ENCODE data around the gene CD44.
A peak's percentile ranks its signal among the peaks of the same experiment; 100 is the strongest.

Gene CD44

DNA sequence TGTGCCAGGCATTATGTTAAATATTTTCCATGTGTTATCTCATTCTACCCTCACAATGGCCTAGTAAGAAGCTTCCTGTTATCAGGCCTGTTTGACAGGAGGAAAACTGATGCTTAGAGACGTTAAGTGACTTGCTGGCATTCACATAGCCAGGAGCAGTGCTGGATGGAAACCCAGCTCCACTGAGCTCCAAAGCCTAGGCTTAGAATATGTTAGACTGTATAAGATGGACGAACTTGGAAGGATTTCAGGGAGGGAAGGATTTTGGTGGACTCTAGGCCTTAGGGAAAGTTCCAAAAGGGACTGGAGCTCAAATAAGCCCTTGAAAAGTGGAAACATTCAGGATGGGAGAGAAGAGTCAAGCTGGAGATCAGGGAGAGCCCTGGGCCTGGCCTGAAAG is 2.1 kb downstream of the CD44 start:
- no peak for DNase-seq

DNA sequence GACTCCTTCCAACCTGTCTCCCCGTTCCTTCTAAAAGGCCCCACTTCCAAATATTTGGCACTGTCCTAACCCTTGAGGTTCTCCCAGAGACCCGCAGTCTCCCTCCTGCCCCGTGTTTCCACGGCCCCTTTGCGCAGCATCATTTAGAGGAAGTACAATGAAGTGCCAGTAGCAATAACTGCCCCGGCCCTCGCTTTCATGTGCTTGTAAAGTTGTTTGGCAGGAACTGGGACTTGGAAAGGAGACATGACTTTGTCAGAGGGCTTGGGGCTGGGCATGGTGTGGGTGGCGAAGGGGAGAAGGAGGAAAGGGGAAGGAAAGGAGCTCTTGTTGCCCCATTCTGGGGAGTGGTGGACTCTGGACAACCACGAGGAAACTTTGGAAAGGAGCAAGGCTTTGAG is 2.6 kb downstream of the CD44 start:
- DNase-seq, result no peak

DNA sequence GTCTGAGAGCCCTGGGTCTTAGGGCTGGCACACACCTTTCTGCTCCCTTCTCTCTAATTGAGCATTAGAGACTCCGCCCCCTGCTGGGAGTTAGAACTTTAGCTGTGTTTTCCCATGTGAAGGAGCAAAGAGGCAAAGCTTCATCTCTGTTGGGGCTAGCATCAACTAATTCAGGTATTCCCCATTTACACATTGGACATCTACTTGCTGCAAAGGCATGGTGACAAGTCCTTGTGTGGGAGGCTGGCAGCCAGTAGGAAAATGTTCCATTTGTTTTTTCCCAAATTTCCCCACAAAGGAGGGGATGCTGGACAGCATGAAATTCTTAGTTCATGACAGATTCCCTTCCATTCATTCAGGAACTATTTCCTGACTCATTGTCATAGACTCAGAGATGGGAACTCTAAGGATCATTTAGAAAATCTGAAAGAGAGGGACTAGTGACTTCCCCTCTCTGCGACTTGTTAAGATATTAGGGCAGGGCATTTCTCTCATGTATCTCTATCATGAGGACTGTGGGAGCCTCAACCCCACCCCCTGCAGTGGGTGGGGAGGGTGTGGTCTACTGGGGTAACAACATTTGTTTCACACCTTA is 3.6 kb downstream of the CD44 start:
- peak; percentile 11 for DNase-seq

DNA sequence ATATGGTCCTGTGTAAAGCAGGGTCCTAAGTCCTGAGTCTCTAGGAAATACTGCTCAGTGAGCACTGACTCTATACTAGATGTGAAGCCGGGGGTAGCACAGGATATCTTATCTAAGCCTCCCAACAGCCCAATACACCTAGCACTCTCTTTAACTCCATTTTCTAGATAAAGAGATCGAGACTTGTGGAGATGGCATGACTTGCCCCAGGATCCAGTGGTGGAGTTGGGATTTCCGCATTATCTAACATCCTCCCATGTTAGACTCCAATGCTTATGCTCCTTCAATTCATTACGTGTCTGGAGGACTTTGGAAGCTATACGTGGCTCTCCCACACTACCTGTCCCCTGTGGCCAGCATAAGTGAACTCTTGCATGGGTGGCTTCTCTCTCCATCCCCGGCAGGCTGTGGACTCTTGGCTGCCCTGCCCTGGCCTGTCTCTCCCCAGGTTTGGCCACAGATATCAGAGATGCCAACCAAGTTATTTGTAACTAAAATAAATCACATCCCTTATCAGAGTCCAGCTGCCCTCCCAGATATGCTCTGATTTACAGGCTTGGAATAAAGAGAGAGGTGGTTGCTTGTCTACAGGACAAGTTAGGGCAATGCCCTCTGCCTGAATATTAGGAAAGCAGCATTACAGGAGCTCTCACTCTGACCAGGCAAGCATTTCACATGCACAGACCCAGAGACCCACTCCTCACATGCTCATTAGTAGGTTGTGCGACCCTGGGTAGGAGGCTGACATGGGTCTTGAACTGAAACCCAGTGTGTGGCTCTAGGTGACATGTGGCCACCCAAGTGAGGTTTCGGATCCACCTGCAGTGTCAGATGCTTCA is 4.5 kb downstream of the CD44 start:
- no peak for DNase-seq

DNA sequence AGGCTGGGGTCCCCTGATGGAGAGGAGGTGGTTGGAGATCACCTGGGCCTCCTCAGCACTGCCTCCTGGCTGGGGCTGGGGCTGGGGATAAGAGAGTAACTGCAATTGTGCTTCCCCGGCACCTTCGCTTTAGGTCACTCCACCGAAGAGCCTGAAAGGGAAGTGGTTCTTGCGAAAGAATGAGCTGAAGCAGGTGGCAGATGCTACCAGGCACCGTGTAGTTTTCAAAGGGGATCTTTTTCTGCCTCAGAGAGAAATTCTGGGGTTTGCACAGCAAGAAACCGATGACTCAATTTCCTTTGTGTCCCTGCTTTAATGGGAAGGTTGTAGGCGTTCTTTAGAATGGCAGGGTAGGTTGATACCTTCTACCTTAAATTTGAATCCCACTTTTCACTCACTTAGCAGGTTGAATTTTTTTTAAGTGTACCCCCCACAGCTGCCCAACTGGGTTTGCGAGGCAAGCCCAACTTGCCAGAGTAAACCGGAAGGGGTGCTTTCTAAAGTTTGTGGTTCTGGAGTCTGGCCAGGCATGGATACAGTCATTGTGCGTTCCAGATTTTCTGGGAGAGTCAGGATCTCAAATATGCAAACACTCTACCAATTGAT is 5.3 kb downstream of the CD44 start:
- DNase-seq, result peak; percentile 45

DNA sequence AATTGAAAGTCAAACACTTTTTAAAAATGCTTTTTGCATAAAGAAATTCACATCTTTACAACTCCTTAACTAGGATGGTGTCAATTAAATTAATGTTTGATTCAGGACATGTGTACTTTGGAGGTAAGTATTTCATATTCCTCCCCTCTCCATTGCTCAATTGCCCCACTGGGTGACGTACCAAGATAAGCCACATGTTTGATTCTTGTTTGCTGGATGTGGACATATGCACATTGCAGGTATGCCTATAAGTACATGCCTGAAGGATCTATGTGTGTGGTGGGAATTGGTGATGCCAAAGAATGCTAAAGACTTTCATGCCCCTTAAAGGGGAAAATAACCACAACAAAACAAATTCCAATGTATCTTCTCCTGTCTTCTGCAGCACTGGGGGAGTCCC is 5.8 kb downstream of the CD44 start:
- no peak for DNase-seq

DNA sequence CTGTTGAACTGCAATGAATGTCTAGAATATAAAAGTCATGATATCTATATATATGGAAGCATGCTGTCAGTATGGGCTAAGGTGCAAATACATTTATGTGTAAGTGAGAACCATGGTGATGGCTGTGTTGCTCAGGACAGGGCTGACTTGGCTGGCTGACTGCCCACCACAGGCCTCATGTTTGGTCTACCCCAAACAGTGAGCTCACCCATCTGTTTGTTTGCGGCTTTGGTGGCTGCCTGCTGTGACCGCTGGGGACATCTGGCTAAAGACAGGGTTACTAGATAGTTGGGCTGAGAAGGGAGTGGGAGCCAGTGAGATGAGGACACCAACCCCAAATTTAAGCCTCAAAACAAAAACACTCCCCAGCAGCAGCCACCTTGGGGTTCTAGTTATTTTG is 6.3 kb downstream of the CD44 start:
- no peak for DNase-seq

DNA sequence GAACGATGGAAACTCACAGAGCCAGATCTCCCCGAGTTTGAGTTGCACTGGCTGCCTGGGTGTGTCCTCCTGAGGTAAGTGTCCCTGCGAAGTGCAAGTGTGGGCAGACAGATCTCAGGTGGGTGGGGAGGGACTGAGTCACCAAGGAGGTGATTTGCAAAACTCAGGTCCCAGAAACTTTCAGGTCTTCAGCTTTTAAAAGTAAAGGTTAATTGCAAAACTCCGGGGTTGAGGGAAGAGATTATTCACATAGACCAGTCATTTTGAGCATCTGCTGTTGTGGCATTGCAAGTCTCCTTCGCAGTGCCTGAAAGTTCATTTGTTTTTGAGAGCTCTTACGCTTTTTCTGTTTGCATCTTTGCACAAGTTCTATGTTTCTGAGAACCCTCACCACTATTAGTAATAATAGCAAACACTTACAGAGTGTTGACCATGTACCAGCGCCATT is 7.1 kb downstream of the CD44 start:
- no peak for DNase-seq

DNA sequence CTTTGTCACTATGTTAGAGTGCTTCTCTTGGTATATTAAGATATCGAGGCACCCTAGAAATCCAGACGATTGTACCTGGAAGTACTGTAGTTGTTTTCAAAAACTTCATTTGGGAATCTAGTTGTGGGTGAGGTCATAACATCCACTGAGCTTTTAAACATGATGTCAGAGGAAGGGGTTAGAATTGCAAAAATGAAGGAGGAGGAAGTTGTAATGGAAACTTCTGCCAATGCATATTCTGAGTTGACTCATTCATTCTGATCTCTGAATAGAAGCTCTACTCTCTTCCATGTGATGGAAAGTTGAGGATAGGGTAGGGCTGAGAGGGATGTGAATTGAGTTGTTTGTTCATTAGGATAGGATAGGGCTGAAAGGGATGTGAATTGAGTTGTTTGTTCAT is 7.7 kb downstream of the CD44 start:
- no peak for DNase-seq

DNA sequence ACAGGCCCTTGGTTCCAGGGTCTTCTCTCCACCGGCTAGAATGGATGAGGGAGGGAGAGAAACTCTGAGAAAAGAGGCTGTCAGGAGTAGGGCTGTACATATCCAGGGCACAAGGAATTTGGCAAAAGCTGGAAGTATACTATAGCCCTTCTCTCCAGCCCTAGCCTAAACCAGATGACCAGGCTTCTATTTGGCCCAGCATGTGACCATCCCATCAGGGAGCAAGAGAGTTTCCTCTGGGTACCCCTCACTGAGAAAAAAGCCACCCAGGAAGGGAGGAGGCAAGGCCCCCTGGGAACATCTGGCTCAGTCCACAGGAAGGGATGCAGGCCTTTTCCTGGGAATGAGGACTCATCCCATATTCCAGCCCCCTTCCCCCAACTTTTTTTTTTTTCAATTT is 8.3 kb downstream of the CD44 start:
- no peak for DNase-seq

DNA sequence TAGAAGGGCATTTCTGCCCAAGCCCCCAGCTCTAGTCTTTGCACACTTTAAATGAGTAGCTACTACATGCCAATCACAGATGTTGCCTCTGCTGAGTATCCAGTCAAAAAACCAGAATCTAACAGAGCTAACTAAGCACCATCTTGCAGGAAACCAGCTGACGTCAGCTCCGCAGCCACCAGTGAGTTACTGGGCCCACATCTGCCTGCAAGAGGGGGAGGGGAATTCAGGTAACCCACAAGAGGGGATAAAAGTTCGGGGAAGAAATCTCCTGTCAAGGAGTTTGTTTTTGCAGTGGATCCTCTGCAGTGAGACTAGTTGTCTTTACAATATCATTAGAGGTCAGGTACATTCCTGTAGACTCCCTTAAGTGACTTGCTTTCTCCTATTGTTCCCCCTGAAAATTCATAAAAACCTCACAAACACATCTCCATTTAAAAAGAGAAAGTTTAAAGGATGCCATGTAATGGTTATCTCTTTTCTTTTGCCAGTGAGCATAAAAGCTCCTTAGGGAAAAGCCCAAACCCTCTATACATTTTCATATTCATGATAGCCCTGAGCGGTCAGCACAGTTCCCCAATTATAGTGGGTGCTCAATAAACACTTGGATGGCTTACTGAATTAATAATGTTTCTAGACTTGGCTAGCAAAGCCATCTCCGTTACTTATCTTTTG is 9.3 kb downstream of the CD44 start:
- DNase-seq, result no peak

DNA sequence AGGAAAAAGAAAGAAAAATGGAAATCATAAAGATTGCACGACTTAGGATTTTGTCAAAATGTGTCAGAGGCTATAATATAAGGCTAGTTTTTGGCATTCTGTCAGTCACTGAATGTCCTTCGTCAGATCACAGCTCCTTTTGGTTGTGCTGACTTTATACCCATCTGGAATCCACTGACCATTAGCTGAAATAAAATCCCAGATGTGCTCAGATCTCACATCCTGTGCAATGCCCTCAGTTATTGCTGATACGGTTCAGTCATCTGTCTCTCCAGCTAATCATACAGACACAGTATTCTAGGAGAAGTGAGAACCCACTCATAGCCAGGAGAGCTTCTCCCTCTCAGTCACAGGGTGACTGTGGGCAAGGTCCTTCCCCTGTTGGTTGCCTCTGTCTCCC is 11.5 kb downstream of the CD44 start:
- DNase-seq, result no peak

DNA sequence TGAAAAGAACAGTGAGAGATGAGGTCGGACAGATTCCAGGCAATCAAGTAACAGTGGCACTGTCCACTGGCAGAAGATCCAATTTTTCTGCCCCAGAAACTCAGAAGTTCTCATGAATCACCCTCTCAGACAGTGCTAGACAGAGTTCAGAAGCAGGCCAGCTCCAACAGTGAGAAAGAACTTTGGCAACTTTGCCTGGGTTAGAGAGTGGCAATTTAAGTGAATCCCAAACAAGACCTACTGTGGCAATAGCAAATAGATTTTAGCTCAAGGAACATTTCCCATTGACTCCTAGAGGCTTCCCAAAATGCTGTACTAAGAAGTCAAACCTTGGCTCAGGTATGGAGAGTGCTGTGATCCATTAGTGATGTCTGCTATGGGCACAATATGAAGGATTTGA is 12.3 kb downstream of the CD44 start:
- DNase-seq, result no peak

DNA sequence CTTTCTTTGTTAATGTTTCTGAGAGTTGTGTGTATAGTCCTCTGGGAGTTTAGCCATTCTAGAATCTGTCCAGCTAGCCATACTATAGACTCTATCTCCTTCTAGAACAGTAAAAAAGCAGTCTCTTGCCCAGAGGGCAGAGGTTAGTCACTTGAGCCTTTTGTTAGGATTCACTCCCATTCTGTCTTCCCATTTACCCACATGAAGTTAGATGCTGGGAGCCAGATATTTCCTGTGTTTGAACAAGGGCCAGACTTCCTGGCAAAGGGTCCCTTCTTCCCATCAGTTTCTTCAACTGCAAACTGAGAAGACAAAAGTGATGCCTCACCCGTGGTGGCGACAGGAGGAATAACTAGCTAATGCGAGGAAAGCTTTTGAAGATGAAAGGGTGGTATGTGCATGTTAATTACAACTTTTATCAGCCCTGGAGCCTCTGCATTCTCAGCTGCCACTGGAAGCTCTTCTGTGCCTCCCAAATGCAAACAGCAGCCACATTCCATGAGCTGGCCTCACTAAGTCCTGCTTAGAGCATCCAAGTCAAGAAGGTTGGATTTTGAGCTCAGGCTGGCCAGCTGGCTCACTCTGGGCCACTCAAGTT is 12.8 kb downstream of the CD44 start:
- DNase-seq, result no peak

DNA sequence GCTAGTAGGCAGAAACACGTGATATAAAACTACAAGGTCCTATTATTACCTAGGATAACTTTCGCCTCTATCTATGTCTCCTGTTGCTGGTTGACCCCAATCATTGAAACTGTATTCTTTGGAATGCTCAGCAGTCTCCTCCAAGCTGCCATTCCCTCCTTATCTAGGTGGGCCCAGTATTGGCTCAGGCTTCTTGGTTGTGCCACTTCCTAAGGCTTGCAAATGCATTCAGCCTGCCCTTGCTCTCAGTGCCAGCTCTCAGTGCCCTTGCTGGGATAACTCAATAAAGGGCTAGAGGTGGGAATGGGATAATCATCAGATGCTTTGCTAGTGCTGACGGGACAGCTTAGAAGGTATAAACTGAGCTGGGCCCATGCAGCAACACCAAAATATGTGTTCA is 13.6 kb downstream of the CD44 start:
- no peak for DNase-seq

DNA sequence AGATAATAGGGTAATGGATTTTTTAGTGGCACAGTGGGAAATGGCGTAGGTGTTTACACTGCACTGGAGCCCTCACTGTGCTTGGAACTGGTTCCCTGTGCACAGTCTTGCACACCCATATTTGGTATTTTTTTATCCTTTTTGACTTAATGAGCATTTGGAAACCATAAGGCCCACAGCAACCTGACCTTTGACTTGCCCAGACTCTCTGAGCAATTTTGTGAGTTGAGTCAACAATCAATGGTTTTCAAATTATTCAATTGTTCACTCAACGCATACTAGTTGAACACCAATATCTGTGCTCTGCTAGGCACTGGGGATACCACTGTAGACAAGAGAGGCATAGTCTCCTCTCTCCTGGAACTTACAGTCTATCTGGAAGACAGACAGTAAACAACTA is 14.3 kb downstream of the CD44 start:
- no peak for DNase-seq

DNA sequence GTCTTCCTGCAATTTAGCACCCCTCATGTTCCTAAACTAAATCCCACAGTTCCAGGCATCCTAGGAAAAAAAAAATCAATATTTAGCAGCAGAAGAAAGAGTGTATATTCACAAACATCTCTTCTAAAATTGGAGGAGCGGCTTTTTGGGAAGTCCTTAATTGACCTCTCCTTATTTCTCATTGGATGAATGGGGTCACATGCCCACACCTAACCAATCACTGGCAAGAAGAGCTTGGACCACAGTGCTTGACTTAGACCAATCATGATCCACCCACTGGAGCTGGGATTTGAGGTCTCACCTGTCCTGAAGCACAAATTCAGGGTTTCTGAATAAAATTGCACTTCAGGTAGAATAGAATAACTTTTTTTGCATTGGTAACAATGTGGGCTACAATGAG is 16.0 kb downstream of the CD44 start:
- DNase-seq, result no peak

DNA sequence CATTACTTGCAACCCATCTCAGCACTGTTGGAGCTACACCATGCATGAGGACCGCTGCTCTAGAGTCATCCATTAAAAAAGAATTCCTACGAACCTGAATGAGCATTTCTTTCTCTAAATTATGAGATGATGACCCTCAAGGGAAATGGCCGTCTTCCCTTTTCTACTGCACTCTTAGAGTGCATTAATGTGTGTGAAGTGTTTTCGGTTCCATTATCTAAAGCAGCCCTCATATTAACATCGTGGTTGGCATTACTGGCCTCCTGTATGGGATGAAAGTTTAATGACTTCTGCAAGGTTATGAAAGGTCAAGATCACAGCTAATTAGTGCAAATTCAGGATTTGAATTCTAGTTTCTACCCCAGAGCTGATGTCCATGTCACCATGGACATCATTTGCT is 16.7 kb downstream of the CD44 start:
- DNase-seq, result no peak

DNA sequence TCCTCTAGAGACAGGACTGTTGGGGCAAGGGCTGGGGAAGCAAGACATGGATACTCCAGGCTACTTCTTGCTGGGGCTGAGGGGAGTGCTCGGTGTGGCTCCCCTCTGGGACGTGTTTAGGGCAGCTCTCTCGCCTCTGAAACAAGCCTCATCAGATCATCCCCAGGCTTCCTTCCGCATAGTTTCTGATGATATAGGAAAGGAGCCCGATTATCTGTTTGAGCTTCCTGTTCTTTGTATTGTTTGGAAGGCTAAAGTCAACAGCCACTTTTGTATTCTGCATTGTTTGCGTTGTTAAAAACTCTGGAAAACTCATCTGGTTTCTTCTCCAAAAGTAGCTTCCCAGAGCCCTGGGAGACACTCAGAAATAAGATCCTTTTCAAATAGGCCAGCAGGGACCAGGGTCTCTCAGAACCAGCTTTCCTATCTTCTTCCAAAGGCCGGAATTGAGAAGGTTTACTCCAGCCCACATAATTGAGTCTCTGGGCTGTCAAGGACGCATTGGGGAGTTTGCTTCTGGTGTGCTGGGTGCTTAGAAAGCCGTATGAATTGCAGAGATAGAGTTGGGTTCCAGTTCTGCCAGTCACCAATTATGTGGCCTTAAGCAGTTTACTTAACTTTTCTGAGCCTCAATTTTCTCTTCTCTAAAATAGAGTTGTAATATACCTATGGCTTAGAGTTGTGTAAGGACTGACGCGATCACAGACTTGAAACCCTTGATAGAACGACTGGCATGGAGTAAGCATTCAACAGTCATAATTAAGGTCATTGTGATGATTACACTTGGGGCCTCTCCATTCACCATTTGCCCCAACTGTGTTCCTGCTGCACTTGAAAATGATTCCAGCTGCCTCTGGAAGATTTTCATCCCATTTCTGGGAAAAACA is 19.1 kb downstream of the CD44 start:
- no peak for DNase-seq

DNA sequence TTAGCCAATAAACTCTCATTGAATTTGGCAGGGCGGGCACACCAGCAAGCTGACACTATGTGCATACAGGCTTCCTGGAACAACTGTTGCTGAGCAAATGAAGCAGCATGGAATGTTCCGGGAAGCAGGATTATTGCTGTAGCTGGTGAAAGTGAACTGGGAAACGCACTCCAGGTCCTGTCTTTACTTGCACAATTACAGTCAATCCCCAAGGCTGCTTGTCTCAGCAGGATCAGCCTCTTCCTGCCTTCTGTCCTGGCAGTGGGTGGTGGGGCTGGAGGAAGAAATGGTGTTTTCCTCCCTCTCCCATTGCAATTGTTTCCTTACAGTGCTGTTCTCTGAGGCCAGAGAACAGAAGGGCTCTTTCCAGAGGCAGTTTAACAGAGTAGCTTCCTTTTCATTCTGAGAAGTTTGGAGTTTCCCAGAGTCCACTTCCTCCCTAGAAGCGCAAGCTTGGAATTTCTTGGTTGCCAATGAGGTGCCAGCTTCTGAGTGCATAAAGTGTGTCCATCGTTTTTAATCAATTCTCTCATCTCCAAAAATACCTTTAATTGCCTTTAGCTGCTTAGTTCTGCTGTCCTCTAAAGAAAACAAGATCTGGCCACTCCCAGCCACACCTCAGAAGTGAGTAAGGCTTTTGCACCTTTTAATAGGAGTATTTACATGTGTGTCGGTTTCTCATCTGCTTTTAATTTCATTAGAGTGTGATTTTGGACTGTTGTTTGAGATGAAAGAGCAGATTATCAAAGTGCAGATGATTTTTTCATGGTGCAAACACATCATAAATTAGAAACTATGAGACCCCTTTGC is 19.9 kb downstream of the CD44 start:
- DNase-seq, result no peak

DNA sequence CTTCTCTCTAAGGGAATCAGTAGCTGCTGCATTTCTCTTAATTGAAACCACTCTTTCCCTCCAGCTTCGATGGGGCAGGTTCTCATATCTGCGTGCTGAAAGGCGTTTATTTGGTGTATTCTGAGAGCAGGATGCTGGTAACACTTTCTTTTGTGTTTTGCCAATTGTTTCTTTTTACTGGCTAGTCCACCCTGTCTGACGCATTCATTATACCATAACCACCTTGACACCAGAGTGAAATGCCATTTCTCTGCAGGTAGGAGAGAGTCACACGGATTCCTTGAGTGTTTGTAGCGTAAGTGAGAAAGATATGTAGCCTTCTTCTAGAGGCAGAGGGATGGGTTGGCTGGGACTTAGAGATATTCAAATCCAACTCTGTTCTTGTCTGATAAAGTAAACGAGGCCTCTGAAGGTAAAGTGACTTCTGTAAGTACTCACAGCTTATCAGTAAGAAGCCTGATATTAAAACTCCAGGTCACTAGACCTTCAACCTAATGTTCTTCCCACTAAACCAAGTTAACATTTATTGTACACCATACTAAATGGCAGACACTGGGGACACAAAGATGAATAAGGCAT is 21.4 kb downstream of the CD44 start:
- no peak for DNase-seq

Measured in T1000 (cell line).